Peyer's patch (tissue), 4 donors: ENCODE results near the gene DHCR24.

Source experiments
- POLR2A ChIP-seq, 2 donors: fragments of 450-650 bp; IDR thresholded peaks; one replicate each; pipeline ENCODE4 v1.5.1; 2017; ENCODE audit warnings: antibody characterized with exemption in 2 of 2, mild to moderate bottlenecking in 2 of 2, moderate library complexity in 2 of 2
- TF ChIP-seq, protein P1 (sequence below), 6 experiments: fragments of 450-650 bp in 4 of 6; fragments of 200-600 bp in 2 of 6; sonication (generic) in 1 of 6; IDR thresholded peaks; one replicate each; pipeline ENCODE4 v1.5.1; 2017 to 2019; ENCODE audit warnings: antibody characterized with exemption in 6 of 6, mild to moderate bottlenecking in 3 of 6, moderate library complexity in 1 of 6

DNA sequence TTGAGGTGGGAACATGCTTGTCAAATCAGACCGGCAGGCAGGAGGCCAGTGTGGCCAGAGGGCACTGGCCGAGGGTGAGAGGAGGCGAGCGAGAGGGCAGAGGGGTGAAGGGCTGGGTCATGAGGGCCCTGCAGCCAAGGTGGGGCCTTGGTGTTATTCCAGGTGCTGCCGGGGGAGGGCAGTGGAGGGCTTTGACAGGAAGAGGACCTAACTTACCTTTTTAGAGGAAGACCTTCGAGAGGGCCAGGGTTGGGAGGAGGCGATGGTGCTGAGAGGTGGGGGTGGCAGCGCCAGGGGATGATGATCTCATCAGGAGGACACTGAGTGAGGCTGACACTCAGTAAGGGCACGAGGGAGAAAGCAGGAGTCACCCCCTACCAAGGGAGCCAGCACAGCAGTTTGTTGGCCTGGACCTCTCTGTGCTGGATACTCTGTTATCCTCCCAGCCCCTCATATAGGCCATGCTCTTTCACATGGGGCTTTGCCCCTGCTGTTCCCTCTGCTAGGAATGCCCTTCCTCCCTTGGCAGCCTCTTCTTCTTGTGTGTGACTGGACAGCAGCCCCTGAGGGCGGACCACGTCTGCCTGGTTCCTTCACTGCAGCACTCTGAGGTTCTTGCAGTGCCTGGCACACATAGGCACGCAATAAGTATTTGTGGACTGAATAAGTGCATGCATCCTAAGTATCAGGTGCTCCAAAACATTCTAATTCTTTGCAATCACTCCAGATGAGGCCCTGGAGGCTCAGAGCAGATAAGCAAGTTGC, 78.4 kb downstream of the DHCR24 start:
- TF ChIP-seq, protein P1, sequence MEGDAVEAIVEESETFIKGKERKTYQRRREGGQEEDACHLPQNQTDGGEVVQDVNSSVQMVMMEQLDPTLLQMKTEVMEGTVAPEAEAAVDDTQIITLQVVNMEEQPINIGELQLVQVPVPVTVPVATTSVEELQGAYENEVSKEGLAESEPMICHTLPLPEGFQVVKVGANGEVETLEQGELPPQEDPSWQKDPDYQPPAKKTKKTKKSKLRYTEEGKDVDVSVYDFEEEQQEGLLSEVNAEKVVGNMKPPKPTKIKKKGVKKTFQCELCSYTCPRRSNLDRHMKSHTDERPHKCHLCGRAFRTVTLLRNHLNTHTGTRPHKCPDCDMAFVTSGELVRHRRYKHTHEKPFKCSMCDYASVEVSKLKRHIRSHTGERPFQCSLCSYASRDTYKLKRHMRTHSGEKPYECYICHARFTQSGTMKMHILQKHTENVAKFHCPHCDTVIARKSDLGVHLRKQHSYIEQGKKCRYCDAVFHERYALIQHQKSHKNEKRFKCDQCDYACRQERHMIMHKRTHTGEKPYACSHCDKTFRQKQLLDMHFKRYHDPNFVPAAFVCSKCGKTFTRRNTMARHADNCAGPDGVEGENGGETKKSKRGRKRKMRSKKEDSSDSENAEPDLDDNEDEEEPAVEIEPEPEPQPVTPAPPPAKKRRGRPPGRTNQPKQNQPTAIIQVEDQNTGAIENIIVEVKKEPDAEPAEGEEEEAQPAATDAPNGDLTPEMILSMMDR (IDR thresholded peaks at IDR 0.05), result peak in 1 of 6 experiments; percentile 2
- no peak for TF ChIP-seq POLR2A (IDR thresholded peaks at IDR 0.05)
